ENCODE data around the gene TRMT1.
A peak's percentile ranks its signal among the peaks of the same experiment; 100 is the strongest.

TRMT1 gene

DNA sequence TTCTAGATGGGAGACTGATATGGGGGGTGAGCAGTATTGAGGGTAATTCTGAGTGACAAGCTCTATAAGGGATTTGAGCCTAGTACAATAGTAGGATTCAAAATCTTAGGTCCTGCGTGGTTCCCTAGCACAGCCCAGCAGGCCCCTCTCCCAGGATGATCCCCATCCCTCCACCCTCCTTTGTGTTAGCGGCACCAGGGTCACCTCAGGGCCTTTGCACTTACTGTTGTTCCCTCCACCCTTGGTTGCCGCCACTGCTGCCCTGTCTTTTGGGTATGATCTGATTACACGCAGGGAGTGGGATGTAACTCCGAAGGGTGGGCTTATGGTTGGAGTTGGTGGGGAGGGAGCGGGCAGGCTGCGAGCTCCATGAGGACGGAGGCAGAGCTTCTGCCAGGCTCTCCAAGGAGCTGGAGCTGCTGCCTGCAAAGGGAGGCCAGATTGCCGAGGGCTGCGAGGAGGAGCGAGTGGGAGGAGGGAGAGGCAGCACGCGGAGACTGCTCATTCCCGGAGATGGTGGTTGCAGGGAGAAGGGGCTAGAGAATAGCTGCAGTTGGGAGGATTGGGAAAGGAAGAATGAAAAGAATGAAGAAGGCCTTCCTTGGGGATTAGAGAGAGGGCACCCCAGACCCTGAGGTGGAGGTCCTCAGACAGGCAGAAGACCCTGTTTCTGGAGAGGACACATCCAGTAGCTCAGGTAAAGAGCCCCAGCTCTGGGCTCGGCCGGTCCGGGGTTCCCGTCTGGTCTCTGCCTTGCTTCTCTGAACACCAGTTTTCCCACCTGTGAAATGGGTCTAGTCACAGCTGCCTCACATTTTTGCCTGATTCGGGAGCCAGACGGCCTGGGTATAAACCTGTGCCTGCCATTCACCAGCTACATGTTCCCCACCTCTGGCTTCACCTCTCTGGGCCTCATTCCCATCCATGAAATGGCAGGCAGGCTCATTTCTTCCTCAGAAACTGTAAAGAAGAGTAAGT lies 6.7 kb upstream of the TRMT1 start:
- no peak for DNase-seq

DNA sequence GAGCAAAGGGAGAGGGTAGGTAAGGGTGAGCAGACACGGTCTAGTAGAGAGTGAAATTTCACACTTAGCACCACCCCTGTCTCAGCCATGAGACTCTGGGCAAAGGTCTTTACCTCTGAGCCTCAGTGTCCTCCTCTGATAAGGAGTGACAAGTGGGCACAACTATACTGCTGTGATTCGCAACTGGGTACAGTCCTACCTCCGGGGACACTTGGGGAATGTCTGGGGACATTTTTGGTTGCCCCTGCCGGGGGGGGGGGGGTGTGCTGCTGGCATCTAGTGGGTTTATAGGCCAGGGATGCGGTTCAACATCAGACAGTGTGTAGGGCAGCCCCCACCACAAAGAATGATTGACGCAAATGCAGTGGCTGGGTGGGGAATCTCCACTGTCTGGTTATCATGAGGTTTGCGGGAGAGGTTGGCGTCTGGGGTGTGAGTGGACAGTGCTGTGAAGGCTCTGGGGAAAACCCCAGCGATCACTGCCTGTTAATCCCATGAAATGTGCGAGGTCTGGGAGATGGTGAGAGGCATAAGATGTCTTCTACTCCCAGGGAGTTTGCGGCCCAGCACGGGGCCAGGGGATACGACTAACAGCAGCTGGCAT lies 5.8 kb upstream of the TRMT1 start:
- no peak for DNase-seq

DNA sequence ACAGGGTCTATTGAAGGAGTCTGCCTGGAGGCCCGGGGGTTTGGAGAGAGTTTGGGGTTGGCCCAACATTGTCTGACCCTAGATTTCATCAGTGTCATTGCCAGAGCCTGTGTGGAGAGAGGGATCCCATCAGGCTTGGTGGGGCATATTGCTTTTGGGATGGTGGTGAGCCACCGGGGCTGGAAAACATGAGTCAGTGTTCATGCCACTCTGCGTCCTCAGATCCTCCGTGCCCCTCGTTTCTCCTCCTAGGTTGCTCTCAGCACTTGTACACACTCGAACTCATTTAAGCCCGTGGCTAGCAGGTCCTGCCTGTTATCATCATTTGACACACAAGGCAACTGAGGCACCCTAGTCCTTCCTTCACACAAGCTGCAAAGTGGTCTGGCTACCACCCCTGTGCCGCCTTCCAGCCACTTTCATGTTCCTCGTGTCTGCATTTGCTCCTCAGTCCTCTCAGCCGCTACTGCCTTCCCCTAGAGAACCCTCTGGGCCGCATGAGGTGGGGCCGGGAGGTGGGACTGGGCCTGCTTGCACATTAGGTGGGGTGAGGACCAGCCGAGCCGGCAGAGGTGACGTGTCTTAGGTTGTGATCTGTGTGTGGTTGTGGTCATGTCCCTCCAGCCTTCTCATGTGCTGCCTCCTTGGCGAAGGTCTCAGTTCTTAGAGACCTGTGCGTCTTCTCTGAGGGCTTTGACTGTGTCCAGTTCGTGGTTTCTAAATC lies 5.2 kb upstream of the TRMT1 start:
- no peak for DNase-seq

DNA sequence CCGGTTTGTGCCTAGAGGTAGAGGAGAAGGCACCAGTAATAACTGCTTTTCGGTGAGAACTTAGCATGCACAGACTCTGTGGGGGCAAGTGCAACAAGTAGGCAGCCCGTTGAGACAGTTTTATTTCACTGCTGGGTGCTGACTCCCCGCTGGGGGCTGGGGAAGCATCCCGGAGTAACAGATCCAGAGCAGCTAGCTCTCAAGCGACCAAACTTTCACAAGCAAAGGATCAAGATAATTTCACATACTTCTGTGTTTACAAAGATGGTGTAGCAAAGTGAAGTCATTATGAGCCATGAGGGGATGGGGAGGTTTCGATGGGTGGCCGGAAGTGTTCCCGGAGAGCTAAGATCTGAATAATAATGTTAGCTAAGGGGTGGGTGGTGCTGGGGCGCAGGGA lies 4.3 kb upstream of the TRMT1 start:
- DNase-seq = no peak

DNA sequence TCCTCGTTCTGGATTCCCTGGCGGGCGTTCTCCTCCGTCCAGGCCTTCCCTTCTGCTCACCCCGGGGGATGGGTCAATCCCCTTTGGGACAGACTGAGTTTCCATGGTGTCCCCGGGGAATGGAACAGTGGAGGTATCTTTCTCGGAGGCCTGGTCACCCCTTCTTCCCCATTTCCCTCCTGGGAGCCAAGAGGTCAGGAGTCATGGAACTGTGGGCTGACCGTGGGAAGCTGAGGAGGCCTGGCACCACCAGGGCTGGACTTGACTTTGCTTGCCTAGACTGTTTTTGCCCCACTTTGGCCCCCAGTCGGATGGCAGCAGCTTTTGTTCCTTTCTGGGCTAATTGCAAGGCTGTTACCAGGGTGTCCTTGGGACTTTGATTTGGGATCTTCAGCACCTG lies 3.5 kb upstream of the TRMT1 start:
- DNase-seq = no peak

DNA sequence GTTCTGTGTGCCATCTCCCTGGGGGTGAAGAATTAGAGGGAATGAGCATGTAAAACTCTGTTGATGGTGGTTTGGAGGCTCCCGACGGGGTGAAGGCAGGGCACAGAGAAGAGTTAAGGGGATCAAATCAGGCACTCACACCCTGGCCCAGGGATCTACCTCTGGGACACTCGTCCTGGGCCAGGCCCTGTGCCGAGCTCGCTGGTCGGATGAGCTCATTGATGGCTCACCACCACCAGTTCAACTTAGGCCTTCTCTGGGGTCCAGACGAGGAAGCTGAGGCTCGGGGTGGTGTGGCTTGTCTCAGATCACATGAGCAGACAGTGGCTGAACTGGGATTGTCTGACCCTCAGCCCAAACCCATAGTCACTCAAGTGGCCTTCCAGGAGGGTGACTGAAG lies 3.1 kb upstream of the TRMT1 start:
- no peak for DNase-seq

DNA sequence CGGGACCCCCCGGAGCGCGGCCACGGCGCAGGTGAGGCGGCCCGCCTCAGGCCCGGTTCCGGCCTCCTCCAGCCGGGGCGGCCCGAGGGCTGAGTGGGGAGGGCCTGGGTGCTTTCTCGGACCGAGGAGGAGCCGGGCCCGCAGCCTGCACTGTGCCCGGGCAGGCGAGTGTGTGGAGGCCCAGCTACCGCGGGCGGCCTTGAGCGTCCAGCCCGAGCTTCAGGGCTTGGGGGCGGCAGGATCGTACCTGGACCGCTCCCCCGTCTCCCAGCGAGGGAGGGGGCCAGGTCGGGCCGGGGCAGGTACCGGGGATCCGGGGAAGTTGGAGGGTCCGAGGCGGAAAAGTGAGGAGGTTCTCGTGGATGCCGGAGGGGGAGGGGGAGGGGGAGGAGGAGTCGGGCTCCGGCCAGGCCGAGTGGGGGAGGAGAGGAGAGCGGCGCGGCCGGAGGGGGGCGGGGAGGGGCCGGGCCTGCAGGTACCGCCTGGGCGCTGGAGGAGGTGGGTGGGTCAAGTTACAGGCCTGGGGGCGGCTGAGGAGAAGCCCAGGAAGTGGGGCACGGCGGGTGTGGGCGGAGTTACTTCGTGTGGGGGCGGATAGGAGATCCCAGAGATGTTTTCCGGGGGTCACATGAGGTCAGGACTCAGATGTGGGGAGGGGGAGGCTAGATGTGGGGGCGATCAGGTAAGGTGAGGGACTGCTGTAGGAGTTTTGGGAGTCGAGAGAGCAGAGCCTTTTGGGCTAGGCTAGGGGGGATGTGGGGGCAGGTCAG lies 2.1 kb upstream of the TRMT1 start:
- DNase-seq = peak; percentile 64

DNA sequence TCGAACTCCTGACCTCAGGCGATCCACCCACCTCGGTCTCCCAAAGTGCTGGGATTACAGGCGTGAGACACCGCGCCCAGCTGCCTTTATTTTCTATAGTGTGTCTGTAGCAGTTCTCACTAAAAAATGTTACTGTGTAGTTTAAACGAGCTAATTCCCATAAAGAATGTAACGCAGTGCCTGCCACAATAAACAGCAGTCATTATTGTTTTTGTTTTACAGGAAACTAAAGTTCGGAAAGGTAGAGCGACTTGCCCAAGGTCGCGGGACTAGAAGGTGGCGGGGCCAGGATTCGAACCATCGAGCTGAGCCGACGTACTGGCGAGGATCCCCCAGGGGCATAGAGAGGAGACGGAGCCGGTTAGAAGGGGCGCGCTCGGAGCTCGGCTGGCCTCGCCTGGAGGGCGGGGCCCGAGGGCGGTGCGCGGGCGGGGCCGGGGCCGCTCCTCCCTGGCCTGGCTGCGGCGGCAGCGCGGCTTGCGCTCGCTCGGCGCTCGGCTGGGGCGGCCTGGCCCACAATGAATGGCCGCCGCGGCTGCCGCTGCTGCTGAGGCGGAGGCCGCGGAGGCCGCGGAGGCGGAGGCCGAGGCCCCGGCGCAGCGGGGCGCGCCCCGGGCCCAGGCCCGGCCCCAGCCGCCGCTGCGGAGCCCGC lies 1.4 kb upstream of the TRMT1 start, which contains the start of gene NACC1:
Gene NACC1 (plus strand): TSS at position 493 of the 652 bp plus-strand sequence. CDS start 16,944 bp downstream, outside the sequence.
- DNase-seq = peak; percentile 86

DNA sequence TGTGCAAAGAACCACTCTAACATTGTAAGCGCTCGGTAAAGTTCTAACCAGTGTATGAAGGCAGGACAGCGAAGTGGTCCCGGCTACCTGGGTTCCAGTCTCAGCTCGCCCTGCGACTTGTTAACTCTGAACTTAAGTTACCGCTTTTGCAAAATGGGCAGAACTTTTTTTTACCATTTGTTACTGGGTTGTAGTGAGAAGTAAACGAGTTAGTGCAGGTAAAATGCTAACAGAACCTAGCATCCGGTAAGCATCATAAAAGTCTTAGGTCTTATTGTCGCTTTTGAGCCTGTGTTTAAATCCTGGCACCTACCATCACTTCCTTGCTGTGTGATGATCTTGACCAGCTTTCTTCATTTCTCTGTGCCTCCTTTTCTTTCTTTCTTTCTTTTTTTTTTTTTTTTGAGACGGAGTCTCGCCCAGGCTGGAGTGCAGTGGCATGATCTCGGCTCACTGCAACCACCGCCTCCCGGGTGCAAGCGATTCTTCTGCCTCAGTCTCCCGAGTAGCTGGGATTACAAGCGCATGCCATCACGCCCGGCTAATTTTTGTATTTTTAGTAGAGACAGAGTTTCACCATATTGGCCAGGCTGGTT lies 734 bp upstream of the TRMT1 start:
- no peak for DNase-seq

DNA sequence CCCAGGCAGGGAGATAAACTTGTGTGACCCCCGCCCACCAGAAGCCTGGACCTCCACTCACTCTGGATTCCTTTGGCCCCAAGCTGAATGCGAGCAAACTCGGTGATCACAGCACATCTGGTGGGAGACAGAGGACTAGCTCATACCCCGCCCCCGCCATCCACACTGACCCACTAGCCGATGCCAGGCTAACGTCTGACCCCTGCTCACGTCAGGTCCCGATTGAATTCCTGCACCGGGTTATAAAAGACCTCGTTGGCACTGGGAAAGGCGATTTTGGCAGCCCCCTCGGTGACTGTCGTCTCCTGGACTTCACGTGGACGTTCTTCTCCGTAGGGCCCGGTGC lies 631 bp downstream of the TRMT1 start:
- DNase-seq = no peak

DNA sequence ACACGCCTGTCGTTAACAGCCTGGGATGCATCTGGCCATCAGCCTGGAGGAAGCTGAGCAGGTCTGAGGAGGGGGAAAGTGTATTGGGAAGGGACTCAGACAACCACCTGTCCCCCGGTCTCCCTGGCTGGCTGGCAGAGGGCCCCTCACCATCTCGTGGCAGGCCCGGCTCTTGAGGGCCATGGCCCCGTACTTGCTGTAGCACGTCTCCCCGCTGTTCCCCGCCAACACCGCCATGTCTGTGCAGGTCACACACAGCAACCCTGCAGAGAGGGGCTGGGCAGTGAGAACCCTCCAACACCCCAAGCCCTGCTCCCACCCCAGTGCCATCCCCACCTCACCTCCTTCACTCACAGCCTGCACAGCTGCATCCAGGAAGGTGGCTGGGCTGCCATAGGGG lies 4.0 kb downstream of the TRMT1 start:
- no peak for DNase-seq

DNA sequence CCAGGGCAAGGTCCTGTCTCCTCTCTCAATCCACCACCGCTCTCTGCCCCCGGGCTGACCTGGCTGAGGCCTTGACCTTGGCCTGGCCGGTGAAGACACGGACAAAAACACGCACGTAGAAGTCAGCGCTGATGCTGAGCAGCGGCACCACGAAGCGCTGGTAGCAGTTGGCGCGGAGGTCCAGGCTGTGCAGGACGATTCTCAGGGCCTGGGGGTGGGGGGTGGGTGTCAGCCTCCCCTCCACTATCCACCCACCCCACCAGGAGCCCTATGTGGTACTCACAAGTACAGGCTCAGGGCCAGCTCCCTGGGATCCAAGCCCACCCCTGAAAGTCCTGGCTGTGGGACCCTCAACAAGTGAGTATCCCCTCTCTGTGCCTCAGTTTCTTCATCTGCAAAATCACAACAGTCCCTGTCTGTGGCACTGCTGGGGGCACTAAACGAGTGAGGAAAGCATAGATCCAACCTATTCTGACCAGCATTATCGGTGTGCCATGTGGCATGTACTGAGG lies 6.4 kb downstream of the TRMT1 start:
- no peak for DNase-seq

DNA sequence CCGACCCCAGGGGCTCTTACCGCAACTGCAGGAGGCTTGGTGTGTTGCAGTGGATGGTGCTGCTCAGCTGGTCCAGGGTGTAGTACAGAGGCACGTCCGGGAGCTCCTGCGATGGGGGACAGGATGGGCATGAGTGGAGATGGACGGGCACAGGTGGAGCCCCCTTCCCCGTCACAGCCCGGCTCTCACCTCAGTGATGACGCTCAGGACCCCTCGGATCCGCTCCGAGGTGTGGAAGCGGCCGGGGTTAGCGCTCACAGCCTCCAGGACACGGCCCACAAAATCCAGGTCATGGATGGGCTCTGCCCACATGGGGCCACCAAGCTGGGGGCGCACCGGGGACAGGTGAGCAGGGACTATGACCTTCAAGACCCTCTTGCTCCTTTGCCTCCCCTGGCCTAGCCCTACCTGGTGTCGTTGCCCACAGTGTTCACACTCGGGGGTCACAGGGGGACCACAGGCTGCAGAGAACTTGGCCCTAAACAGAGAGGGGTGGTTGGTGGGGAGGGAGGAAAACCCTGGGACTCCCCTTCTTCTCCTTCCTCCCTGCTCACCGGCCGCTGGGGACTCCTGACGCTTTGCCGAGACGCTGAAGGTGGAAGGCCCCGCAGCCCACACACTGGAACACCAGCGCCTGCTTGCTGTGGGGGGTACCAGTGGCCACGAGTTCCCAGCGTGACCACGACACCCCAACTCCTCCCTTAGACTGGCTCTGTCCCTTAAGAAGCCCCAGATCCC lies 7.0 kb downstream of the TRMT1 start:
- DNase-seq = no peak

DNA sequence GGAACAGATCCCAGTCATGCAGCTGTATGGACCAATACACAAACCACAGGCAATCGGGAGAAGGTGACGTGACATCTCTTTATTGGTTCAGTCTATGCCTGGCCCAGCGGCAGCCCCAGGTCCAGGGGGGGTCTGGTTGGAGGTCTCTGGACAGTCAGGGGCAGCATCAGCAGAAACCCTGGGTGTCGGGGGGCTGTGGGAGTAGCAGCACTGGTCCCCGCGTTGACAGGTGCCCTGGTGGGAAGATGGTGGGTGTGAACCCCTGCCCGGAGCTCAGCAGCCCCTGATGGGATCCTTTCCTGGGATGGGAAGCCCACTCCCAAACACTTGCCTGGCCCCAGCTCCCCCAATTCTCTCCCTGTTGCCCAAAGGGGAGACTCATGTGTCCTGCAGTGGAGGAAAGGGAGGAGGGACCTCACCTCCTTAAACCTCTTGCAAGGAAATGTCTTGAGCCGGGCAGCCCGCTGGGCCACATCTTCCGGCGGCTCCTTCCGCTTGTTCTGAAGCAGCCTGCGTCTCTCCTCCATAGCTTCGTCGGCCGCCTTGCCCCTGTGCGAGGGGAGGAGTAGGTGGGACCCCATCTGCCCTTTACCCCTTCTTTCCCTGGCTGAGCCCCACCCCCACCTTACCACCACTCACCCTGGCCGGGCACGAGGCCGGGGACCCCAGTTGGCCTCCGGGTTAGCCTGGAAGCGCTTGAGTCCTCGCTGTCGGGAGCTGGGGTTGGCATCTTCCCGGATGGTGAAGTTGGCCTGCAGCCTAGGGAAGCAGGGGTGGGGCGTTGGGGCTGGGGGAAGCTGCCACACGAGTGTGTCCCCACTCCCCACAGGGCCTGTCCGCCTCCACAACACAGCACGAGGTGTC lies 11.5 kb downstream of the TRMT1 start:
- DNase-seq = peak; percentile 36

DNA sequence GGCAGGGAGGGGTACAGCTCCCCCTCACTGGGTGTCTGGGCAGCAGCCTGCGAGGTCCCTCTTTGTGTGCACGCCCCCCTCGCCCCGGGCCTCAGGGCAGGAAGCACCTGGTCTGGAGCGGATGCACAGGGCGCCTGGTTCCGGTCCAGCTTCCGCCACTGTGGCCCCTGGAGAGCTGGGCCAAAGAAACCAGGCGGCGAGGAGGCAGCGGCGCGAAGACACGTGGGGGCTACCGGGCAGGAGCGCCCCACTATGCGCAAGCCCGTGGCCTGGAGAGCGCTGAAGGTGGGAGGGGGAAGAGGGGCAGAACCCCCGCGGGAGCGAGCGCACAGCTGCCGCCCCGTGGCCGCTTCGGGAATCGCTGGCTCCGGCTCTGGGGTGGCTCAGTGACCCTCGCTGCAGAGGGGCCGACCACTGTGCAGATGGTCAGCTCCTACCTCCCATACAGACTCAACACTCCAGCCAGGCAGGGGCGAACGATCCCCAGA lies 12.1 kb downstream of the TRMT1 start:
- DNase-seq = peak; percentile 81

DNA sequence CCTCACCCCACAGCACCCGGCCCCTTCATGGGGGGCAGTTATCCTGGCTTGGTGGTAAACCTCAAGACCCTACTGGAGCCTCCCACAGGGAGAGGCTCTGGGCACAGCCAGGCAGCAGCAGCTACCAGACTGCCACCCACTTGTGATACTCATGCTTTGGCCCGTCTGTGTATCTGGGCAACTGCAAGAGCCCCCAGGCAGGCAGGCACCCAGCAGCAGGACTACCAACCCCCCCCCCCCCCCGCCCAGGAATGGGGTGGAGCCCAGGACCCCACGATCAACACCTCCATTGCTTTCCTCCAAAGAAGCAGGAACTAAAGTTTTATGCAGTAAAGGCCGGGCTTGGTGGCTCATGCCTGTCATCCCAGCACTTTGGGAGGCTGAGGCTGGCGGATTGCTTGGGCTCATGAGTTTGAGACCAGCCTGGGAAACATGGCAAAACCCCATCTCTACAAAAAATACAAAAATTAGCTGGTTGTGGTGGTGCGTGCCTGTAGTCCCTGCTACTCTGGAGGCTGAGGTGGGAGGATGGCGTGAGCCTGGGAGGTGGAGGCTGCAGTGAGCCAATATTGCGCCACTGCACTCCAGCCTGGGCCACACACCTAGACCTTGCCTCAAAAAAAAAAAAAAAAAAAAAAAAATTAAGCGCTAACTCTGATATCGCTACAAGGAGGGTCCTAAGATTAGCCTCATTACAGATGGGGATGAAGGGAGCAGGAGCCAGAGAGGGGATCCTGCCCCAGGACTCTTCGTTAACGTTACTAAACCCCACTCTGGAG lies 12.8 kb downstream of the TRMT1 start:
- DNase-seq = peak; percentile 80

DNA sequence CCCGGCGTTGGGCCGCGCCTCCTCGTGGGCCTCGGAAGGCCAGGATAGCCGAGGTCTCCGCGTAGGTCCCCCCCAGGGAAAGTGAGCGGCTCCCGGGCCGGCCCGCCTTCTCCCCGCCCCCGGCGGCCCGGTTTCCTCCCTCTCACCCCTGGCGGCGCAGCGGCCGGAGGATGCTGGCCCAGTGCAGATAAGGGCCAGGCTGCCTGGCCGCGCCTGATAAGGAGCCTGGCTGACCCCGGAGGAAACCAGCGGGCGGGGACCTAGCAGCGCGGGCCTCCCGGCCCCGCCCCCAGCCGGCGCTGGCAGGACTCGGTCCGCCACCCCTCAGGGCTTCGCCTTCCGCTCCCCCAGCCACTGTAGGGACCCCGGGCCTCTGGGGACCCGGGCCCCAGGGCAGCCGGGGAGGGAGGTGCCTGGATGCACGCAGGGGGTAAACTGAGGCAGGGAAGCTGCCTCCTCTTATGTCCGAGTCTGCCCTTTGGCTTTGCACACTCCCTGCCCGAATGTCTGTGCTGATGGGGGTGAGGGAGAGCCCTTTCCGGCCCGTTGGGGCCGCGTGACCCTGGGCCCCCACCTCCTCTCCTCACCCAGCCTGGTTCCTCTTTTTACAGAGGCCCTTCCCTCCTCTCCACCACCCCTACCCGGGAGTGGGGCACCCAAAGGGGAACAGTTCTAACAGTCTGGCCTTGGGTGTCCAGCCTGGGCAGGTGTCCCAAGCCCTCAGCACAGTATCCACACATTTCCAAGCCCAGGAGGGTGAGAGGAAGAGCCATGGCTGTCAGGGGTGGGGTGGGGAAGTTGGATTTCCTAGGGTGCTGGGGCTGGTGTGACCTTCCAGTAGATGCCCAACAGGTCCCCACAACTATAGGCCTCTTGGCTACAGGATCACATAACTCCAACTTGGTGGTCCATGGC lies 13.6 kb downstream of the TRMT1 start, which contains the start of gene LYL1:
Gene LYL1 (minus strand): TSS at position 193 of the 915 bp plus-strand sequence. CDS start 1,687 bp downstream, outside the sequence.
- peak; percentile 98 for DNase-seq

DNA sequence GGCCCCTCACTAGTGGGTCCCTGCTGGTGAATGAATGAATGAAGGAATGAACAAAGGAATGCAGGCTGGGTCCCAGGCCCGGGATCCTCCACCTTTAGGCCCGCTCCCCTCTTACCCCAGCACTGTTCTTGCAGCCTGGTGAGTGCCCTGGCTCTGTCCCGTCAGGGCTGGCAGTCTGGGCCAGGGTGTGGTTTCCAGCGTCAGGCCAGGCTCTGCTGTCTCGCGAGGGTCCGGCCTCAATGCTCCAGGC lies 14.2 kb downstream of the TRMT1 start:
- DNase-seq = no peak

All from hematopoietic multipotent progenitor cell treated with erythropoietin and hydrocortisone succinate and interleukin-3 and kit ligand, for 8 days (in vitro differentiated cells).